ENCODE results near the gene LONRF2.

Gene LONRF2

DNA sequence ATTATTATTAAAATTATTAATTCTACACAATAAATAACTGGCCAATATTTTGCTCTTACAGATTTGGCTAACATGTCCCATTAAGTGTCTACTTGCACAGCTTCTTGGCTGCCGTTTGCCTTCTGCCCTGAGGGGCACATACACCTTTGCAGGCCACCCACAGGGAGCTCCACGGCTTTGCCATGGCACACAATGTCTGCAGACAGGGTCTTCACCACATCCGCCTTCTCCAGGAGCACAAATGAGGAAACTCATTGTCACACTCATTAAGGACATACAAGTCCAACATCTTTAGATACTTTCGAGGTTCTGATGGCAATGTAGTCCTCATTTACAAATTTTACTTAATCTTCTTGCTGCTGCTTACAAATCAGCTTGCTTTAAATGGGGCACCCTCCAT lies 45.6 kb downstream of the LONRF2 start:
- no peak for DNase-seq (ENCODE audit: low read depth)
- no peak overlapping the region for H3K4me3 ChIP-seq (ENCODE audit: low read length)
- TF ChIP-seq, protein P1, sequence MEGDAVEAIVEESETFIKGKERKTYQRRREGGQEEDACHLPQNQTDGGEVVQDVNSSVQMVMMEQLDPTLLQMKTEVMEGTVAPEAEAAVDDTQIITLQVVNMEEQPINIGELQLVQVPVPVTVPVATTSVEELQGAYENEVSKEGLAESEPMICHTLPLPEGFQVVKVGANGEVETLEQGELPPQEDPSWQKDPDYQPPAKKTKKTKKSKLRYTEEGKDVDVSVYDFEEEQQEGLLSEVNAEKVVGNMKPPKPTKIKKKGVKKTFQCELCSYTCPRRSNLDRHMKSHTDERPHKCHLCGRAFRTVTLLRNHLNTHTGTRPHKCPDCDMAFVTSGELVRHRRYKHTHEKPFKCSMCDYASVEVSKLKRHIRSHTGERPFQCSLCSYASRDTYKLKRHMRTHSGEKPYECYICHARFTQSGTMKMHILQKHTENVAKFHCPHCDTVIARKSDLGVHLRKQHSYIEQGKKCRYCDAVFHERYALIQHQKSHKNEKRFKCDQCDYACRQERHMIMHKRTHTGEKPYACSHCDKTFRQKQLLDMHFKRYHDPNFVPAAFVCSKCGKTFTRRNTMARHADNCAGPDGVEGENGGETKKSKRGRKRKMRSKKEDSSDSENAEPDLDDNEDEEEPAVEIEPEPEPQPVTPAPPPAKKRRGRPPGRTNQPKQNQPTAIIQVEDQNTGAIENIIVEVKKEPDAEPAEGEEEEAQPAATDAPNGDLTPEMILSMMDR (IDR thresholded peaks at IDR 0.05; ENCODE audit: insufficient read depth, low read depth, low read length, missing control alignments): no peak

DNA sequence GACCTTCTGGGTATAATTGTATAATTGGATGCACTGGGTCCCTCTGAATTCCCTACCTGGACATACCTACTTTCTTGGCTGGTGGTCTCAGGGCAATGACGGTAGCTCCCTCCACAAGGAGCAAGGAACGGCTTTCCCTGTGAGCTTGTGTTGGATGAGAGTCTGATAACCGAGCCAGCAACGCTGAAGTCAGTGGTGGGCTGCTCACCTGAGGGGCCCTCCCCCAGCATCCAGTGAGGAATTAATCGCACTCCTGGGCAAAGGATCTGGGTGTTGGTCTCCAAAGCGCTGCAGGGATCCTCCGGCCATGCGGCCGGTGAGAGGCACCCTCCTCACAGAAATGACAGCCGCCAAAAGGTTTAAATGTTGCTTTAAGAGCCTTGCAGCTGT lies 47.1 kb downstream of the LONRF2 start:
- DNase-seq (ENCODE audit: low read depth): no peak
- no peak overlapping the region for H3K4me3 ChIP-seq (ENCODE audit: low read length)
- TF ChIP-seq, protein P1 (IDR thresholded peaks at IDR 0.05; ENCODE audit: insufficient read depth, low read depth, low read length, missing control alignments): no peak

DNA sequence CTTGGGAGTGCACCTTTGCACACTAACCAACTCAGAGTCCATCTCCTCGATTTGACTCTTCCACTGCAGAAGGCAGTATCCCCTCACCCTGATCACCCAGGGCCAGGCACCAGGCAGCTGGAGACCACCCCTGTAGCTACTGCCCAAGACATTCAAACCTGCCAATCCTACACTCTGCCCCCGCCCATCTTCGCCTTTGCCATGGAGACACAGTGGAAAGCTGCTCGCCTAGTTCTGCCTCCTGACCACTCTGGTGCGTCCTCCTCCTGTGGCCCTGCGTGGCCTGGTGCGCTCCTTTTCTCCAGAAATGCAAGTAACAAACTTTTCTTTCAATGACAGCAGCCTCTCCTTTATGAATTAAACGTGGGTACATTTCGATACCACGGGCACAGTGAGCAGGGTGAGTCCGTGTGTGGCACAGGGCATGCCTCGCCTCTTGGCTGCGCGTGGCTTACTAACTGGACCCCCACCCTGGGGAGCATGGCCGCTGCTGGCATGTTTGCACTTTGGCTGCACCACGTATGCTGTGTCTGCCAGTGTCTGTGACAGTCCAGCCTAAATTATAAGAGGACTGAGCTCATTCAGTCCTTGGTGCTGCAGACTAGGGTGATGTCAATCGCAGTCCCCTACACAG lies 47.6 kb downstream of the LONRF2 start:
- TF ChIP-seq, protein P1 (IDR thresholded peaks at IDR 0.05; ENCODE audit: insufficient read depth, low read depth, low read length, missing control alignments): no peak
- H3K4me3 ChIP-seq (ENCODE audit: low read length): no peak overlapping the region
- DNase-seq (ENCODE audit: low read depth): no peak

DNA sequence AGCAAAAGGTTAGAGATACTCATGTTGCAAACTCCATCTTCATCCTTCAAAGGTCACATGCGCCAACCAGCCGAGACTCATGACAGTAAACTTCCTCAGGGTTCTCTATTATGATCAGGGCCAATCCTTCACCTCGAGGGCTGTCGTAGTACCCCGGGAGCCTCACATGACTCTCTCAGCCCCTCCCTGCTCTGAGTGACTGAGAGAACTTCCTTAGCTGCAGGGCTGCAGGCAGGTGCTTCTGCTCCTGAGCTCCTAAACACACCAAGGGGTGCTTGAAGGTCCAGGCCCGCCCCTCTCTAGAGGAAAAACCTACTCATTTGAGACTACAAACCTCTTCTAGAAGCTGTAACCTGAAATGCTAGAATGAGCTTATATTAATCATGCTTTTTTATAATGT lies 48.2 kb downstream of the LONRF2 start:
- TF ChIP-seq, protein P1 (IDR thresholded peaks at IDR 0.05; ENCODE audit: insufficient read depth, low read depth, low read length, missing control alignments): no peak

DNA sequence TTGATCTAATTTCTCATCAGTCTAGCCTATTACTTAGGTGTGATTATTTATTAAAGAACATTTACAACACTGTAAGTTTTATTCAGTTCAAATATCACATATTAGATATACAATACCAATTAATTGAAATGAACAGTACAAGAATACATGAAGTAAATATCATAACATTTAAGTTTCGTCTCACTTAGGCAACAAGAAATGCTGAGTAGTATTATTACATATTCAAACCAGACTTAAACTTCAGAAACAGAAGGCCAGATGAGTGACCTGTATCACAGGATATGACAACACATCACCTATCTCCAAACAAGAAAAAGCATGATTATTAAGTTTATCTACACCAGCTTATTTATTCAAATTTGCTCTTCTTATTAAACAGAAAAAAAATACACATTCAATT lies 48.9 kb downstream of the LONRF2 start:
- no peak for DNase-seq (ENCODE audit: low read depth)
- no peak overlapping the region for H3K4me3 ChIP-seq (ENCODE audit: low read length)
- TF ChIP-seq, protein P1 (IDR thresholded peaks at IDR 0.05; ENCODE audit: insufficient read depth, low read depth, low read length, missing control alignments): no peak

More for the DNA sequence above, 48.2 kb downstream of the LONRF2 start:
- H3K4me3 ChIP-seq (ENCODE audit: low read length): no peak overlapping the region
- DNase-seq (ENCODE audit: low read depth): no peak

DNA sequence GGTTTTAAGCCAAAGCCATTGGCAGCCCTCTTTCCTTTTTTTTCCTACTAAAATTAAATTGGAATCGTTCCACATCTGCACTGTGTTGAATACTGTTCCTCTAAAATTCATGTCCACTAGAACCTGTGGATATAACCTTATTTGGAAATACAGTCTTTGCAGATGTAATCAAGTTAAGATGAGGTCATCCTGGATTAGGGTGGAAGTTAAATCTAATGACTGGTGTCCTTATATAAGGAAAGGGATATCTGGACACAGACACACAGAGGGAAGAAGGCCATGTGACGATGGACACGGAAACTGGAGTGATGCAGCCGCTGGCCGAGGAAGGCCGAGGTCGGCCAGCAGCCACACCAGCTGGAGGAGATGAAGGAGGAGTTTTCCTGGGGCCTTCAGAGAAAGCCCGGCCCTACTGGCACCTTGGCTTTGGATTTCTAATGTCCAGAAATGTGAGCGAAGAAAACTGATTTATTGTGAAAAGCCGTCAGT lies 49.4 kb downstream of the LONRF2 start:
- DNase-seq (ENCODE audit: low read depth): no peak
- TF ChIP-seq, protein P1 (IDR thresholded peaks at IDR 0.05; ENCODE audit: insufficient read depth, low read depth, low read length, missing control alignments): no peak

DNA sequence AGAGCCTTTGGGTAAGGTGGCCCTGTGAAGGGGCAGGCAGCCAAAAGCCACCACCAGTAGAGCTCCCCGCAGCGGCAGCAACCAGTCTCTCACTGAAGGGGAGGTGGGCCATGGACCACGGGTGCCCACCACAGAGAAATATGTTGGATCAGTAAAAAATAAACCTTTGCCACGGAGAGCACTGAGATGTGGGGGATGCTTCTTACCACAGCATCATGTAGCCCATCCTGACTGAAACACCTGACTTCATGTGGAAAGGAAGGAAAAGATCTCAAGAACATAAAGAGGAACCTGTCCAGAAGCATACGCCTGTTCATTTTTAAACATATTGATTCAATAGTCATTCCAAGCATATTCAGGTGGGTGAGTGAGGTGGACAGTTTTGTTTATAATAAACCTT lies 51.1 kb downstream of the LONRF2 start:
- DNase-seq (ENCODE audit: low read depth): no peak
- no peak overlapping the region for H3K4me3 ChIP-seq (ENCODE audit: low read length)
- TF ChIP-seq, protein P1 (IDR thresholded peaks at IDR 0.05; ENCODE audit: insufficient read depth, low read depth, low read length, missing control alignments): no peak

More for the DNA sequence above, 49.4 kb downstream of the LONRF2 start:
- no peak overlapping the region for H3K4me3 ChIP-seq (ENCODE audit: low read length)

Data from epithelial cell of esophagus (primary cell).